Neural progenitor cell (in vitro differentiated cells): ENCODE measurements around the gene ST6GAL1. TPM values are rescaled to one million over a fixed set of nuclear protein-coding genes. Genes with fewer than 3 reads are reported as not detected.
A peak's percentile ranks its signal among the peaks of the same experiment; 100 is the strongest.

Experiments
- DNase-seq: peaks from one replicate; pipeline ENCODE4 v3.0.0-alpha.2; 2016; ENCODE audit warnings: low spot score
- H2AFZ ChIP-seq: fragments of 200-600 bp; sonication (generic); replicated peaks from 2 replicates; pipeline ENCODE4 v1.6.1; 2016; ENCODE audit warnings: antibody characterized with exemption
- H3F3A ChIP-seq: fragments of 200-600 bp; sonication (generic); 2 replicates; pipeline ENCODE4 v1.6.1; 2016; ENCODE audit warnings: antibody characterized with exemption, low read depth
- H3K27ac ChIP-seq: fragments of 200-600 bp; sonication (generic); 2 replicates; pipeline ENCODE4 v1.5.1; 2016; ENCODE audit warnings: mild to moderate bottlenecking
- H3K27me3 ChIP-seq: fragments of 200-600 bp; sonication (generic); 2 replicates; pipeline ENCODE4 v1.6.1; 2016; ENCODE audit warnings: mild to moderate bottlenecking, moderate library complexity
- H3K36me3 ChIP-seq: fragments of 200-600 bp; sonication (generic); 2 replicates; pipeline ENCODE4 v1.5.1; 2016
- H3K4me1 ChIP-seq: fragments of 200-600 bp; sonication (generic); 2 replicates; pipeline ENCODE4 v1.6.1; 2016; ENCODE audit warnings: mixed run types
- H3K4me2 ChIP-seq: fragments of 200-600 bp; sonication (generic); 2 replicates; pipeline ENCODE4 v1.6.1; 2016
- H3K4me3 ChIP-seq: fragments of 200-600 bp; sonication (generic); 2 replicates; pipeline ENCODE4 v1.5.1; 2016
- H3K79me2 ChIP-seq: fragments of 200-600 bp; sonication (generic); 2 replicates; pipeline ENCODE4 v1.6.1; 2016; ENCODE audit warnings: low read depth
- H3K9ac ChIP-seq: fragments of 200-600 bp; sonication (generic); 2 replicates; pipeline ENCODE4 v1.6.1; 2016
- H3K9me3 ChIP-seq: fragments of 200-600 bp; sonication (generic); 2 replicates; pipeline ENCODE4 v1.5.1; 2016; ENCODE audit warnings: low read depth
- H4K20me1 ChIP-seq: fragments of 200-600 bp; sonication (generic); 2 replicates; pipeline ENCODE4 v1.6.1; 2016; ENCODE audit warnings: low read depth
- H3K27ac Mint-ChIP-seq: 3 replicates; pipeline ENCODE4 v1.8.0; 2021; ENCODE audit warnings: mixed read lengths
- H3K27me3 Mint-ChIP-seq: 2 replicates; pipeline ENCODE4 v1.8.0; 2022; ENCODE audit warnings: low read depth, mild to moderate bottlenecking, inconsistent platforms, moderate library complexity, mixed read lengths; ENCODE audit not compliant: insufficient read depth
- H3K36me3 Mint-ChIP-seq: 3 replicates; pipeline ENCODE4 v1.8.0; 2021; ENCODE audit warnings: mixed read lengths
- H3K4me1 Mint-ChIP-seq: 3 replicates; pipeline ENCODE4 v1.8.0; 2021; ENCODE audit warnings: mixed read lengths
- H3K4me3 Mint-ChIP-seq: 3 replicates; pipeline ENCODE4 v1.8.0; 2021; ENCODE audit warnings: mild to moderate bottlenecking, moderate library complexity, mixed read lengths
- H3K9me3 Mint-ChIP-seq: 3 replicates; pipeline ENCODE4 v1.8.0; 2020; ENCODE audit warnings: mixed read lengths
- CTCF ChIP-seq: fragments of 200-600 bp; sonication (generic); IDR thresholded peaks from 2 replicates; pipeline ENCODE4 v1.5.1; 2017; ENCODE audit warnings: antibody characterized with exemption, mild to moderate bottlenecking
- EZH2 ChIP-seq: fragments of 200-600 bp; sonication (generic); IDR thresholded peaks from 2 replicates; pipeline ENCODE4 v1.6.1; 2017; ENCODE audit warnings: antibody characterized with exemption, mild to moderate bottlenecking, moderate library complexity
- EZH2phosphoT487 ChIP-seq: fragments of 200-600 bp; sonication (generic); IDR thresholded peaks from 2 replicates; pipeline ENCODE4 v1.6.1; 2017; ENCODE audit warnings: antibody characterized with exemption
- total RNA-seq: library from RNA; depleted of rRNA; stranded (reverse); fragments of >200 nt; gene quantifications from 2 replicates; pipeline ENCODE4 v1.2.3, GENCODE V29; 2015; ENCODE audit warnings: low replicate concordance

Gene ST6GAL1
- total RNA-seq, 1 donor from 2014 or later, result 27.3 TPM

GRCh38 chr3:186922790-186923189 is 7.5 kb upstream of the ST6GAL1 start:
- H3K4me3 Mint-ChIP-seq, result no peak overlapping the region
- peaks cover under 1% of the 10 kb centered on the region for H3K9me3 Mint-ChIP-seq
- Histone ChIP-seq H3K4me3 (no peak overlapping the region), H3K27ac (no peak overlapping the region), H3K27me3 (no peaks in the 10 kb centered on the region), H3K4me1 (no peaks in the 10 kb centered on the region), H3K36me3 (no peaks in the 10 kb centered on the region), H3K4me2 (no peak overlapping the region), H3K79me2 (no peaks in the 10 kb centered on the region), H3F3A (no peaks in the 10 kb centered on the region), H3K9ac (no peak overlapping the region), H3K9me3 (no peaks in the 10 kb centered on the region), H2AFZ (no peak overlapping the region), H4K20me1 (no peaks in the 10 kb centered on the region)
- TF ChIP-seq EZH2, result no peak
- no peak for TF ChIP-seq CTCF
- no peak for TF ChIP-seq EZH2phosphoT487
- no peak overlapping the region for H3K27ac Mint-ChIP-seq
- H3K36me3 Mint-ChIP-seq, result no peaks in the 10 kb centered on the region
- H3K27me3 Mint-ChIP-seq, result peaks cover 7% of the 10 kb centered on the region
- no peak for DNase-seq
- peaks cover 15% of the 10 kb centered on the region for H3K4me1 Mint-ChIP-seq

GRCh38 chr3:186923241-186923640 is 7.1 kb upstream of the ST6GAL1 start:
- DNase-seq, result no peak
- Histone ChIP-seq H3K9ac (no peak overlapping the region), H3K79me2 (no peaks in the 10 kb centered on the region), H3K9me3 (no peaks in the 10 kb centered on the region), H2AFZ (no peak overlapping the region), H3K27me3 (no peaks in the 10 kb centered on the region), H3K27ac (no peak overlapping the region), H3K36me3 (no peaks in the 10 kb centered on the region), H3K4me1 (no peaks in the 10 kb centered on the region), H3F3A (no peaks in the 10 kb centered on the region), H3K4me2 (no peak overlapping the region), H3K4me3 (no peak overlapping the region), H4K20me1 (no peaks in the 10 kb centered on the region)
- Mint-ChIP-seq H3K27me3 (peaks cover 11% of the 10 kb centered on the region), H3K27ac (no peak overlapping the region), H3K4me1 (peaks cover 12% of the 10 kb centered on the region), H3K9me3 (peaks cover 4% of the 10 kb centered on the region), H3K4me3 (no peak overlapping the region), H3K36me3 (no peaks in the 10 kb centered on the region)
- TF ChIP-seq EZH2, result no peak
- no peak for TF ChIP-seq EZH2phosphoT487
- no peak for TF ChIP-seq CTCF

GRCh38 chr3:186925826-186926225 is 4.5 kb upstream of the ST6GAL1 start:
- no peak overlapping the region for H3K4me3 ChIP-seq
- H3K9me3 Mint-ChIP-seq, result peaks cover 4% of the 10 kb centered on the region
- H3K9me3 ChIP-seq, result no peaks in the 10 kb centered on the region
- no peak overlapping the region for H3K4me2 ChIP-seq
- no peak overlapping the region for H3K27ac ChIP-seq
- TF ChIP-seq EZH2phosphoT487 (no peak), EZH2 (no peak)
- no peaks in the 10 kb centered on the region for H3K36me3 Mint-ChIP-seq
- no peaks in the 10 kb centered on the region for H3K79me2 ChIP-seq
- peaks cover 22% of the 10 kb centered on the region for H3F3A ChIP-seq
- H3K4me3 Mint-ChIP-seq, result no peak overlapping the region
- H3K27me3 ChIP-seq, result peaks cover 6% of the 10 kb centered on the region
- H3K9ac ChIP-seq, result no peak overlapping the region
- no peak overlapping the region for H3K27ac Mint-ChIP-seq
- peaks cover 11% of the 10 kb centered on the region for H3K4me1 Mint-ChIP-seq
- no peaks in the 10 kb centered on the region for H3K4me1 ChIP-seq
- H3K36me3 ChIP-seq, result no peaks in the 10 kb centered on the region
- H4K20me1 ChIP-seq, result no peaks in the 10 kb centered on the region
- no peak overlapping the region for H2AFZ ChIP-seq
- peaks cover 19% of the 10 kb centered on the region for H3K27me3 Mint-ChIP-seq
- no peak for DNase-seq

GRCh38 chr3:186929186-186929585 is 1.1 kb upstream of the ST6GAL1 start:
- peak overlapping the region; percentile 93 for H2AFZ ChIP-seq
- H3K4me3 Mint-ChIP-seq, result no peak overlapping the region
- H4K20me1 ChIP-seq, result peaks cover 30% of the 10 kb centered on the region
- peaks cover 21% of the 10 kb centered on the region for H3K4me1 Mint-ChIP-seq
- H3K4me3 ChIP-seq, result no peak overlapping the region
- H3K4me1 ChIP-seq, result peaks cover 13% of the 10 kb centered on the region
- peaks cover 41% of the 10 kb centered on the region for H3F3A ChIP-seq
- peaks cover 22% of the 10 kb centered on the region for H3K27me3 Mint-ChIP-seq
- peaks cover 6% of the 10 kb centered on the region for H3K27me3 ChIP-seq
- H3K79me2 ChIP-seq, result peaks cover 32% of the 10 kb centered on the region
- DNase-seq, result no peak
- no peaks in the 10 kb centered on the region for H3K9me3 ChIP-seq
- H3K36me3 Mint-ChIP-seq, result peaks cover 3% of the 10 kb centered on the region
- no peak overlapping the region for H3K9ac ChIP-seq
- H3K36me3 ChIP-seq, result no peaks in the 10 kb centered on the region
- H3K27ac Mint-ChIP-seq, result no peak overlapping the region
- H3K9me3 Mint-ChIP-seq, result peaks cover 4% of the 10 kb centered on the region
- no peak for TF ChIP-seq CTCF
- H3K27ac ChIP-seq, result no peak overlapping the region
- H3K4me2 ChIP-seq, result peak overlapping the region; percentile 96
